H1 (cell line): ENCODE results near the gene GPC1. TPM values are rescaled to one million over a fixed set of nuclear protein-coding genes. Genes with fewer than 3 reads are reported as not detected.

ENCODE experiments used
- CTCF ChIA-PET: fragments of 300-600 bp; sonication (Branson Sonifier 250); formaldehyde crosslinking; loops from one replicate; lab custom pipeline; 2021; ENCODE audit not compliant: partially characterized antibody; lab: Charles Lee
- POLR2A ChIA-PET: fragments of 300-600 bp; sonication (Branson Sonifier 250); formaldehyde crosslinking; loops from one replicate; lab custom pipeline; 2021; ENCODE audit warnings: inconsistent platforms; ENCODE audit not compliant: partially characterized antibody; lab: Charles Lee
- DNase-seq, 2 experiments: peaks; one replicate each; pipeline versions ENCODE4 v3.0.0 to v3.0.0-alpha.2; 2010 to 2022; ENCODE audit warnings: low spot score in 2 of 2, low read depth in 1 of 2, mixed read lengths in 1 of 2
- FAIRE-seq: peaks from 2 replicates; lab custom pipeline; 2011; peaks lifted over from hg19 to GRCh38; lab: Jason Lieb, UNC
- H2AFZ ChIP-seq: 2 replicates; pipeline ENCODE4 v1.8.1; 2012; ENCODE audit warnings: low read length, inconsistent platforms
- H2AK5ac ChIP-seq: 2 replicates; pipeline ENCODE4 v1.6.1; 2013; ENCODE audit warnings: low read depth, low read length
- H2BK120ac ChIP-seq: replicated peaks from 2 replicates; pipeline ENCODE3; 2013; ENCODE audit warnings: low read depth, low read length, inconsistent platforms
- H2BK12ac ChIP-seq: 2 replicates; pipeline ENCODE4 v1.6.1; 2013; ENCODE audit warnings: low read depth, low read length
- H2BK15ac ChIP-seq: 2 replicates; pipeline ENCODE4 v1.6.1; 2013; ENCODE audit warnings: low read length
- H2BK20ac ChIP-seq: 2 replicates; pipeline ENCODE4 v1.6.1; 2013; ENCODE audit warnings: low read length
- H2BK5ac ChIP-seq: 2 replicates; pipeline ENCODE4 v1.6.1; 2013; ENCODE audit warnings: low read depth, low read length
- H3K14ac ChIP-seq: 2 replicates; pipeline ENCODE4 v1.6.1; 2013; ENCODE audit warnings: inconsistent platforms; ENCODE audit not compliant: insufficient read length
- H3K18ac ChIP-seq: 2 replicates; pipeline ENCODE4 v1.6.1; 2013; ENCODE audit warnings: low read length; ENCODE audit errors: extremely low read depth
- H3K23ac ChIP-seq: 2 replicates; pipeline ENCODE4 v1.6.1; 2013; ENCODE audit warnings: inconsistent platforms; ENCODE audit not compliant: insufficient read length
- H3K23me2 ChIP-seq: 2 replicates; pipeline ENCODE4 v1.6.1; 2013; ENCODE audit warnings: low read depth, low read length
- H3K27ac ChIP-seq: 2 replicates; pipeline ENCODE4 v1.6.1; 2011; ENCODE audit warnings: low read depth, low read length, inconsistent platforms
- H3K27me3 ChIP-seq, 4 experiments: replicated peaks in 1 of 4; 1 replicate in 1 of 4; 2 replicates in 3 of 4; pipeline versions ENCODE4 v1.6.1 to v1.8.1; 2011 to 2013; ENCODE audit warnings: low read length in 3 of 4, mild to moderate bottlenecking in 3 of 4, inconsistent platforms in 2 of 4, mixed read lengths in 2 of 4, moderate library complexity in 1 of 4; ENCODE audit not compliant: control insufficient read depth in 3 of 4, insufficient read depth in 3 of 4; ENCODE audit errors: extremely low read depth in 1 of 4
- H3K36me3 ChIP-seq, 4 experiments: 2 replicates each; pipeline versions ENCODE4 v1.6.1 to v1.8.1; 2011 to 2013; ENCODE audit warnings: mild to moderate bottlenecking in 4 of 4, low read length in 3 of 4, moderate library complexity in 2 of 4, control low read depth in 1 of 4, inconsistent platforms in 1 of 4; ENCODE audit not compliant: insufficient read depth in 4 of 4, control insufficient read depth in 2 of 4
- H3K4ac ChIP-seq: replicated peaks from 2 replicates; pipeline ENCODE3; 2013; ENCODE audit warnings: low read length, low read depth, mixed read lengths, inconsistent platforms; ENCODE audit not compliant: insufficient read length
- H3K4me1 ChIP-seq, 4 experiments: replicated peaks in 1 of 4; 1 replicate in 1 of 4; 2 replicates in 3 of 4; pipeline versions ENCODE4 v1.6.1 to v1.8.1; 2011 to 2013; ENCODE audit warnings: low read length in 3 of 4, inconsistent platforms in 2 of 4, mixed read lengths in 1 of 4; ENCODE audit not compliant: insufficient read depth in 4 of 4, control insufficient read depth in 3 of 4
- H3K4me2 ChIP-seq, 2 experiments: 2 replicates each; pipeline versions ENCODE4 v1.6.1 to v1.8.1; 2011 to 2013; ENCODE audit warnings: low read depth in 2 of 2, low read length in 2 of 2, control low read depth in 1 of 2, inconsistent platforms in 1 of 2, mild to moderate bottlenecking in 1 of 2; ENCODE audit not compliant: insufficient read depth in 1 of 2
- H3K4me3 ChIP-seq, 4 experiments: fragments of 200-600, 300-600 bp in 1 of 4; sonication (generic), shearing (Covaris generic), sonication (Bioruptor Twin) in 1 of 4; 2 replicates each; pipeline versions ENCODE4 v1.5.1 to v1.8.1; 2011 to 2016; ENCODE audit warnings: low read length in 4 of 4, low read depth in 3 of 4, control low read depth in 2 of 4, inconsistent platforms in 2 of 4, mild to moderate bottlenecking in 2 of 4, mixed read lengths in 1 of 4, moderate library complexity in 1 of 4; ENCODE audit not compliant: insufficient read depth in 2 of 4; ENCODE audit errors: extremely low read depth in 1 of 4
- H3K56ac ChIP-seq: replicated peaks from 2 replicates; pipeline ENCODE3; 2013; ENCODE audit warnings: low read depth, mild to moderate bottlenecking, mixed read lengths, low read length, inconsistent platforms; ENCODE audit not compliant: insufficient read length
- H3K79me1 ChIP-seq: 2 replicates; pipeline ENCODE4 v1.6.1; 2013; ENCODE audit warnings: low read depth, low read length, control low read depth
- H3K79me2 ChIP-seq, 2 experiments: 2 replicates each; pipeline versions ENCODE4 v1.6.1 to v1.8.1; 2012 to 2013; ENCODE audit warnings: low read length in 2 of 2, mild to moderate bottlenecking in 2 of 2, inconsistent platforms in 1 of 2; ENCODE audit not compliant: insufficient read depth in 2 of 2, control insufficient read depth in 1 of 2
- H3K9ac ChIP-seq, 4 experiments: replicated peaks in 1 of 4; 1 replicate in 1 of 4; 2 replicates in 3 of 4; pipeline versions ENCODE4 v1.6.1 to v1.8.1; 2011 to 2013; ENCODE audit warnings: low read depth in 3 of 4, low read length in 3 of 4, control low read depth in 2 of 4, mild to moderate bottlenecking in 2 of 4, moderate library complexity in 2 of 4, inconsistent platforms in 1 of 4; ENCODE audit errors: extremely low read depth in 1 of 4
- H3K9me3 ChIP-seq, 2 experiments: 2 replicates each; pipeline versions ENCODE4 v1.6.1 to v1.8.1; 2012 to 2013; ENCODE audit warnings: mild to moderate bottlenecking in 2 of 2, moderate library complexity in 2 of 2, control low read depth in 1 of 2, inconsistent platforms in 1 of 2, low read depth in 1 of 2, low read length in 1 of 2, mixed read lengths in 1 of 2; ENCODE audit not compliant: insufficient read depth in 2 of 2
- H4K20me1 ChIP-seq, 2 experiments: replicated peaks in 1 of 2; 2 replicates each; pipeline versions ENCODE3 to v1.8.1; 2011 to 2013; ENCODE audit warnings: inconsistent platforms in 2 of 2, low read length in 2 of 2, mild to moderate bottlenecking in 1 of 2; ENCODE audit not compliant: insufficient read depth in 2 of 2, control insufficient read depth in 1 of 2
- H4K5ac ChIP-seq: 2 replicates; pipeline ENCODE4 v1.6.1; 2013; ENCODE audit warnings: low read length, low read depth, mixed read lengths, inconsistent platforms; ENCODE audit not compliant: insufficient read length
- H4K8ac ChIP-seq: 2 replicates; pipeline ENCODE4 v1.8.0; 2013; ENCODE audit warnings: mild to moderate bottlenecking, moderate library complexity, low read length, inconsistent platforms; ENCODE audit not compliant: insufficient read depth; ENCODE audit errors: extremely low read depth
- H4K91ac ChIP-seq: replicated peaks from 2 replicates; pipeline ENCODE3; 2013; ENCODE audit warnings: low read length, mixed read lengths, inconsistent platforms; ENCODE audit not compliant: insufficient read length
- BACH1 ChIP-seq: IDR thresholded peaks from 2 replicates; pipeline ENCODE4 v1.6.1; 2012; ENCODE audit warnings: low read length, improper control_type of control experiment
- CHD2 ChIP-seq: IDR thresholded peaks from 2 replicates; pipeline ENCODE4 v1.6.1; 2012; ENCODE audit warnings: low read length, improper control_type of control experiment
- CTBP2 ChIP-seq: IDR thresholded peaks from 2 replicates; pipeline ENCODE4 v1.7.0; 2011; ENCODE audit warnings: borderline replicate concordance, mild to moderate bottlenecking, moderate library complexity, mixed read lengths, low read length; ENCODE audit not compliant: insufficient read depth, insufficient read length
- EGR1 ChIP-seq: IDR thresholded peaks from 2 replicates; pipeline ENCODE4 v1.6.1; 2011; ENCODE audit warnings: low read depth, low read length, borderline replicate concordance
- JUN ChIP-seq: IDR thresholded peaks from 2 replicates; pipeline ENCODE4 v1.6.1; 2011; ENCODE audit warnings: low read depth, mild to moderate bottlenecking, improper control_type of control experiment, low read length
- JUND ChIP-seq: IDR thresholded peaks from 2 replicates; pipeline ENCODE4 v1.6.1; 2011; ENCODE audit warnings: mild to moderate bottlenecking, improper control_type of control experiment, low read length
- NRF1 ChIP-seq: IDR thresholded peaks from 2 replicates; pipeline ENCODE4 v1.6.1; 2011; ENCODE audit warnings: mild to moderate bottlenecking, low read depth, low read length, improper control_type of control experiment
- RBBP5 ChIP-seq: IDR thresholded peaks from 2 replicates; pipeline ENCODE4 v1.7.1; 2012; ENCODE audit warnings: low read depth, mild to moderate bottlenecking, inconsistent platforms, low read length, moderate library complexity, borderline replicate concordance
- RXRA ChIP-seq: IDR thresholded peaks from 2 replicates; pipeline ENCODE4 v1.6.1; 2011; ENCODE audit warnings: low read depth, mild to moderate bottlenecking, low read length, moderate library complexity; ENCODE audit not compliant: insufficient read depth
- TBP ChIP-seq: IDR thresholded peaks from 2 replicates; pipeline ENCODE4 v1.6.1; 2011; ENCODE audit warnings: low read depth, low read length, improper control_type of control experiment
- TEAD4 ChIP-seq: IDR thresholded peaks from 2 replicates; pipeline ENCODE4 v1.6.1; 2012; ENCODE audit warnings: low read depth, low read length, inconsistent platforms, mixed read lengths
- WGBS, 2 experiments: shearing (Covaris generic) in 1 of 2; methylation state at CpG; one replicate each; pipeline versions ENCODE4 v1.1.6 to v1.1.7; 2013 to 2015; ENCODE audit warnings: low lambda C conversion rate in 2 of 2, mixed read lengths in 2 of 2, inconsistent platforms in 1 of 2, low coverage in 1 of 2, missing lambda C conversion rate in 1 of 2; ENCODE audit not compliant: insufficient replicate concordance in 2 of 2, insufficient coverage in 1 of 2, insufficient read length in 1 of 2; ENCODE audit errors: extremely low coverage in 1 of 2, missing lambda C conversion rate in 1 of 2; 5-methylcytosine and 5-hydroxymethylcytosine counted together
- polyA plus RNA-seq, 7 experiments: library from polyadenylated mRNA; depleted of rRNA in 3 of 7; stranded (reverse) in 5 of 7; unstranded in 2 of 7; fragments of >200 nt in 5 of 7; fragments of 200-250 nt in 2 of 7; gene quantifications; 1 replicate in 5 of 7; 2 replicates in 1 of 7; 4 replicates in 1 of 7; pipeline versions ENCODE4 v1.2.1 to v1.2.3, GENCODE V29; 2011 to 2013; ENCODE audit warnings: missing spikeins in 2 of 7, mixed read lengths in 2 of 7
- total RNA-seq: library from RNA; stranded (reverse); fragmentation: NEBNext Ultra II Directional; extraction: Animal tissue kit (Norgen Biotek cat#: 25700); gene quantifications from 2 replicates; pipeline ENCODE4 v1.2.1, GENCODE V29; 2021
- TF ChIP-seq, protein P1 (sequence below), 3 experiments: IDR thresholded peaks; 1 replicate in 2 of 3; 2 replicates in 1 of 3; pipeline versions ENCODE4 v1.5.1 to v1.6.1; 2011; ENCODE audit warnings: low read length in 3 of 3, mild to moderate bottlenecking in 3 of 3, inconsistent platforms in 2 of 3, low read depth in 1 of 3, moderate library complexity in 1 of 3; ENCODE audit not compliant: insufficient read depth in 1 of 3; ENCODE audit errors: control extremely low read depth in 1 of 3

GPC1 gene
- total and polyA plus RNA-seq, 2 of the 8 experiments (the other 6 are each of a cell fraction or from before 2014, with no cell fraction given), result 21.9 to 28.3 TPM

DNA sequence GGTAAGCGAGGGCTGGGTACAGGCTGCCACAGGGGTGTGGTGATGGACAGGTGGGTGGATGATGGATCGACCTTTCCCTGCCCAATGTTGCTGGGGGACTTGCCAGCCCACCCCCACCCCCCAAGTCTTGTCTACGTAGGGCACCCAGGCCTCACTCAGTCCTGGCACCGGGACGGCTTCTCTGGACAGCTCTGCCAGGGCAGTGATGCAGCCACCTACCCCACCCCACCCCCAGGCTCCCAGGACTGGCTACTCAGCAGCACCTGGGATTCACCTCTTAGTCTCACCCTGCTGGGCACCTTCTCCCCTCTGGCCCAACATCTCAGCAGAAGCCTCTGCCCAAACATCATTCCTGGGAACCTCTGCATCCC lies 66.6 kb downstream of the GPC1 start:
- POLR2A ChIA-PET, result no interaction called here
- no peak for DNase-seq
- Histone ChIP-seq H3K9ac (no peak overlapping the region), H3K4me2 (no peak overlapping the region), H2BK12ac (no peak overlapping the region), H2AFZ (no peak overlapping the region), H3K27me3 (peaks cover 0 to 2% (median 0%) of the 10 kb centered on the region in 4 experiments; a peak in 1 of 7 replicates), H2BK15ac (no peak overlapping the region), H2BK120ac (no peak overlapping the region), H4K91ac (no peak overlapping the region), H2BK5ac (no peak overlapping the region), H3K9me3 (no peaks in the 10 kb centered on the region), H3K23me2 (no peaks in the 10 kb centered on the region), H4K5ac (no peak overlapping the region), H3K4ac (no peak overlapping the region), H3K27ac (no peak overlapping the region), H3K79me2 (no peaks in the 10 kb centered on the region), H3K36me3 (no peaks in the 10 kb centered on the region), H4K8ac (0 out of 2 replicates have a peak overlapping the region, but pooled peaks have one; percentile 41), H3K4me3 (no peak overlapping the region), H3K23ac (no peak overlapping the region), H3K79me1 (no peaks in the 10 kb centered on the region), H3K14ac (no peak overlapping the region), H2AK5ac (no peak overlapping the region), H4K20me1 (peaks cover 0 to 3% of the 10 kb centered on the region in 2 experiments), H3K4me1 (no peaks in the 10 kb centered on the region), H3K56ac (no peak overlapping the region), H3K18ac (no peak overlapping the region), H2BK20ac (no peak overlapping the region)
- FAIRE-seq, result no peak
- 83% methylated on average over 5 of the region's 5 CpGs; no CpG with 5 or more reads in 1 of the 2 experiments for WGBS, 2 experiments
- CTCF ChIA-PET, result interaction anchor here (0.7 kb wide), 1 partner anchor 24 kb away, joined by 3 read pairs; no protein-coding TSS in a partner anchor
- no peak for TF ChIP-seq CTBP2
- TF ChIP-seq RXRA, result no peak
- TF ChIP-seq, protein P1, sequence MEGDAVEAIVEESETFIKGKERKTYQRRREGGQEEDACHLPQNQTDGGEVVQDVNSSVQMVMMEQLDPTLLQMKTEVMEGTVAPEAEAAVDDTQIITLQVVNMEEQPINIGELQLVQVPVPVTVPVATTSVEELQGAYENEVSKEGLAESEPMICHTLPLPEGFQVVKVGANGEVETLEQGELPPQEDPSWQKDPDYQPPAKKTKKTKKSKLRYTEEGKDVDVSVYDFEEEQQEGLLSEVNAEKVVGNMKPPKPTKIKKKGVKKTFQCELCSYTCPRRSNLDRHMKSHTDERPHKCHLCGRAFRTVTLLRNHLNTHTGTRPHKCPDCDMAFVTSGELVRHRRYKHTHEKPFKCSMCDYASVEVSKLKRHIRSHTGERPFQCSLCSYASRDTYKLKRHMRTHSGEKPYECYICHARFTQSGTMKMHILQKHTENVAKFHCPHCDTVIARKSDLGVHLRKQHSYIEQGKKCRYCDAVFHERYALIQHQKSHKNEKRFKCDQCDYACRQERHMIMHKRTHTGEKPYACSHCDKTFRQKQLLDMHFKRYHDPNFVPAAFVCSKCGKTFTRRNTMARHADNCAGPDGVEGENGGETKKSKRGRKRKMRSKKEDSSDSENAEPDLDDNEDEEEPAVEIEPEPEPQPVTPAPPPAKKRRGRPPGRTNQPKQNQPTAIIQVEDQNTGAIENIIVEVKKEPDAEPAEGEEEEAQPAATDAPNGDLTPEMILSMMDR (IDR thresholded peaks at IDR 0.05; ENCODE audit: control extremely low read depth in 1 of 3, insufficient read depth in 1 of 3, low read depth in 1 of 3, low read length in 3 of 3), result no peak
- no peak for TF ChIP-seq BACH1
- TF ChIP-seq NRF1, result no peak
- no peak for TF ChIP-seq JUND
- TF ChIP-seq EGR1, result no peak
- no peak for TF ChIP-seq CHD2
- TF ChIP-seq TEAD4, result no peak
- TF ChIP-seq RBBP5, result no peak
- no peak for TF ChIP-seq TBP
- TF ChIP-seq JUN, result no peak
